VCaP (cell line): ENCODE measurements around the gene VILL.

Source experiments
- H3K27ac ChIP-seq: fragments of 450-650 bp; 2 replicates; pipeline ENCODE4 v1.5.1; 2017
- TF ChIP-seq, protein P1 (sequence below): fragments of 450-650 bp; conservative IDR thresholded peaks from 2 replicates; pipeline ENCODE4 v1.5.1; 2017; ENCODE audit warnings: mild to moderate bottlenecking, moderate library complexity

The VILL gene

DNA sequence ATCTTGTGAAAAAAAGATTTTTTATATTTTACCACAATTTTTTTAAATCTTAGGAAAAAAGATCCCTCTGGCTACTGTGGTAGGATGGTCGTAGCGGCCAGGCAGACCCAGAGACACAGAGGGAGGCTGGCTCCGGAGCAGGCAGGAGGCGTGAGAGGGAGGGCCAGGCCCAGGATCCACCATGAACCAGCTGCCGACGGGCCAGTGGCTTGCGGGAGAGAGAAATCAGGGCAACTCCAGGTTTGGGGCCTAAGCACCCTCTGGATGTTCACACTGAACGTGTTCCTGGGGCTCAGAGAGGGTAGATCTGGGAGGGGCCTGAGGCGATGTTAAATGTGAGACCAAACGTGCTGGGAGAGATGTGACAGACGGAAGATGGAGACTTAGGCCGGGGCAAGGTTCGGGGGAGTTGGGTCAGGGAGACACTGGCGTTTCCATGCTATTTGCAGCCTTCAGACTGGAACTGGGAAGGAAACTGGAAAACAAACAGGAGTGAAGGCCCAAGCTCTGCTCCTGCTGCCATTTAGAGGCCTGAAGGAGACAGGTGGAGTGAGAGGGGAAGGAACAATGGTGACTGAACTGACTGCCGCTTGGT is 1.6 kb upstream of the VILL start:
- TF ChIP-seq, protein P1, sequence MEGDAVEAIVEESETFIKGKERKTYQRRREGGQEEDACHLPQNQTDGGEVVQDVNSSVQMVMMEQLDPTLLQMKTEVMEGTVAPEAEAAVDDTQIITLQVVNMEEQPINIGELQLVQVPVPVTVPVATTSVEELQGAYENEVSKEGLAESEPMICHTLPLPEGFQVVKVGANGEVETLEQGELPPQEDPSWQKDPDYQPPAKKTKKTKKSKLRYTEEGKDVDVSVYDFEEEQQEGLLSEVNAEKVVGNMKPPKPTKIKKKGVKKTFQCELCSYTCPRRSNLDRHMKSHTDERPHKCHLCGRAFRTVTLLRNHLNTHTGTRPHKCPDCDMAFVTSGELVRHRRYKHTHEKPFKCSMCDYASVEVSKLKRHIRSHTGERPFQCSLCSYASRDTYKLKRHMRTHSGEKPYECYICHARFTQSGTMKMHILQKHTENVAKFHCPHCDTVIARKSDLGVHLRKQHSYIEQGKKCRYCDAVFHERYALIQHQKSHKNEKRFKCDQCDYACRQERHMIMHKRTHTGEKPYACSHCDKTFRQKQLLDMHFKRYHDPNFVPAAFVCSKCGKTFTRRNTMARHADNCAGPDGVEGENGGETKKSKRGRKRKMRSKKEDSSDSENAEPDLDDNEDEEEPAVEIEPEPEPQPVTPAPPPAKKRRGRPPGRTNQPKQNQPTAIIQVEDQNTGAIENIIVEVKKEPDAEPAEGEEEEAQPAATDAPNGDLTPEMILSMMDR = no peak
- peak overlapping the region; percentile 10; the same call in 1 of the 2 replicates for H3K27ac ChIP-seq

DNA sequence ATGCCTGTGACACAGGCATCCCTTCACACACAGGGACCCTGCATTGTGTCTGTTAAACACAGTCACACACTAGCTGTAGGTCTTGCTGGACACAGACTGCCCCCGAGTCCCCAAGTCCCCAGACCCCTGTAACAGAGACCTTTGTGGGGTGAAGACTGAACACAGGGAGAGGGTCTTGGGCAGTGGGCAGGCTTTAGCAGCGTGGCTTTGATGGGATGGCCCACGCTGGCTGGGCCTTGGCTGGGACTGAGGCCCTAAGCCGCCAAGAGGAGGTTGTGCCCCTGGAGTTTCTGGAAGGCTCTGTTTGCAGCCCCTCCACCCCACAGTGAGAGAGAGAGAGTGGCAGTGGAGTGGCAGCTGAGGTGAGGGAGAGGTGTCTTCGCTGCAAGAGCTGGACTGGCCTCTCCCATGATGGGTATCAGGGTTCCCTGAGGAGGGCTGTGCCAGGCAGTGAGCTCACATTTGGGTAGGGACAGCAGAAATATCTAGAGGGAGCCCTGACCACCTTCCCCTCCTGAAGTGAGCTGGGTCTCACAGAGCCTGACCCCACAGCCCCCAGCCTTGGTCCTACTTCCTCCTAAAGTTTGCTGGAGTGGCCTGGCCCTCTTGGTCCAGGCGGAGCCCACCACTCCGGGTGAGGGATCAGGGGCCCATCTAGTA is 635 bp upstream of the VILL start:
- TF ChIP-seq, protein P1 = no peak

DNA sequence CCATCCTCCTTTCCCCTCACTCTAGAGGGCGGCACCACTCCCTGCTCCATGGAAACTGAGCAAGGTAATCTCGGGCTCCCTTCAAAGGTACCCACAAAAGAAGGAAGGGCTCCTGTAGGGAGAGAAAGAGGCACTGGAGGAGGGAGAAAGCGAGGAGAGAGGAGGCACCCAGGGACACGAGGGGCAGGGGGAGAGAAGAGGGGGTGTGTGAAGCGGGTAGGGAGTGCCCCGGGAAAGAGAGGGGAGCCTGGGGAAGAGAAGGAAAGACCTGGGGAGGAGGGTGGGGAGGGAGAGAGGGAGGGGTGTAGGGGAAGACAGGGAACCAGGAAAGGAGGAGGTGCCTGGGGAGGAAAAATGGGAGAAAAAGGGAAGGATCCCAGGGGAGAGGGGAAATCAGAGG is 523 bp downstream of the VILL start:
- TF ChIP-seq, protein P1 = no peak
- H3K27ac ChIP-seq = no peak overlapping the region

More for the DNA sequence above, 635 bp upstream of the VILL start:
- H3K27ac ChIP-seq = peak overlapping the region; percentile 10; the same call in 1 of the 2 replicates

DNA sequence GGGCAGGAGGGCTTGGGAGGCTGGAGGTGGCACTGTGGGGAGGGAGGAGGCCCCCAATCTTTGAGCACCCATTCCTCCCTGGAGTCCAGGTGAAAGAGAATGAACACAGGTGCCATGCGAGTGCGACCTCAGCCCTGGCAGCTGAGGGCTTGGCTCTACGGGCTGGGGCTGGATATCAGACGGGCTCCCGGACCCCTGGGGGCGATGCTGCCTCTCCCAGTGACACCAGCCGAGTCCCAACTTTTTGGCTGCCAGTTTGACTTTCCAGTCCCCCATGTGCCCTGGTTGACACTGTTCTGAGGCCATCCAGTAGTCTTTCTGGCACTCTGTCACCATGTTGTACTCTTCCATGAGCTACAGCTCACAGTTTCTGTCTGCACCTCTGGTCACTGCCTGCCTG is 1.2 kb downstream of the VILL start:
- H3K27ac ChIP-seq = no peak overlapping the region
- TF ChIP-seq, protein P1 = no peak

DNA sequence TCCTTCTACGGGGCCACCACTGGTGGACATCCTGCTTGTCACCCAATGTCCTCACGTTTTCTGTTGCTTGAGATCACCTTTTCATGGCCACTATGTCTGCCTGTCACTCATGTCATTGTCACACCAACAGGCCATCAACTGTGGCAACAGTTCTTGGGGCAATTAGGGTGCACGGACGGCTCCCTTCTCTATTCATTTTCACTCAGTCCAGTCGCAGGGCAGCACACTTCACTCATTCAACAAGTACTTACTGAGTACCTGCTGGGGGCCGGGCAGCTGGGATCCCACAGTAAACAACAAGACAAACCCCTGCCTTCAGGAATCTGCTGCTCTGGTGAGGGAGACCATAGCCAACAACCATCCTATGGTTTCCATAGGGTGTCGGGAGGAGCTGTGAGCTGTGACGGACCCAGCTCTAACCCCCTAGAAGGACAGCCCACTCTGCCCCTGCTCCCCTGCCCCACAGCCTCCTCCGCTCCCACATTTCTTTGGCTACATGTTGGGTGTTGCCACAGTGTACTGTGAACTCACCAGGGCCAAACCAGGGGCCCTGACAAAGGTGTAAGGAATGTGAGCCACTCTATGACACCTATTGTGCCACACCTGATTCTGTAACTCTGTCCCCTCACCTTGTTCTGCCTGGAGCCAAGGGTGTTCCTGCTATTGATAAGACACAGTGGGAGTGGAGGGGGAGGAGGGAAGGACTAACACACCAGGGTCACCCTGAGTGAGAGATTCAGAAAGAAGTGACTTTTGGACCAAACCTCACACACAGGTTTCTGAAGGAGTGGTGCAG is 1.9 kb downstream of the VILL start:
- TF ChIP-seq, protein P1 = no peak
- H3K27ac ChIP-seq = peak overlapping the region; percentile 87

DNA sequence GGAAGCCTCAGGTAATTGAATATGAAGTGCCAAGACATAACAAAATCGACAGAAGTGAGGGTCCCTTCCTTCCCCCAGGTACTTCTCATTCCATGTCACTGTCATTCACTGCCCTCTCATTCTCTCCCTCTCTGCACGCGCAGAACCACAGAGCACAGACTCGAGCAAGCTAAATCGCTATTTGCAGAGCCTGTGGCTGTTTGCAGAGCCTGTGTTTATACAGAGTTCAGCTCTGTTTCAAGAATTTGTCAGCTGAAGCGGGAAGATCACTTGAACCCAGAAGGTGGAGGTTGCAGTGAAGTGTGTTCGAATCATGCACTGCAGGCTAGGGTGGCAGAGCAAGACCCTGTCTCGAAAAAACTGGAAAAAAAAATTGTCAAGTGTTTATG is 2.5 kb downstream of the VILL start:
- peak overlapping the region; percentile 87 for H3K27ac ChIP-seq
- TF ChIP-seq, protein P1 = no peak

DNA sequence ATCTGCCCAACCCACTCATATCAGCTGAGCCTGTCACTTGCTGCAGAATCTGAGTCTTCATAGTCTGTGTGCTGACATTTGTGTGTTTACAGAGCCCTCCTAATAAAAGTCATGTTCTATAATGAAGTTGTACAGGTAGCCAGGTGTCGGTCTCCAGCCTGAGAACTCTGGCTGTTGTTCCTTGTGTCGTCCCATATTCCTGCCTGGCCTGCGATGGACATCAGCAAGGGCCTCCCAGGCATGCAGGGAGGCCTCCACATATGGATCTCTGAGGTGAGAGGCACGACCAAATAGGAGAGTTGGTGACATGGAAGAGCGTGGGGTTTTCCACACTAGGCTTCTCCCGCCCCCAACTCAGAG is 2.9 kb downstream of the VILL start:
- TF ChIP-seq, protein P1 = no peak
- H3K27ac ChIP-seq = peak overlapping the region; percentile 87
